ENCODE data around the gene BEST3.

DNA sequence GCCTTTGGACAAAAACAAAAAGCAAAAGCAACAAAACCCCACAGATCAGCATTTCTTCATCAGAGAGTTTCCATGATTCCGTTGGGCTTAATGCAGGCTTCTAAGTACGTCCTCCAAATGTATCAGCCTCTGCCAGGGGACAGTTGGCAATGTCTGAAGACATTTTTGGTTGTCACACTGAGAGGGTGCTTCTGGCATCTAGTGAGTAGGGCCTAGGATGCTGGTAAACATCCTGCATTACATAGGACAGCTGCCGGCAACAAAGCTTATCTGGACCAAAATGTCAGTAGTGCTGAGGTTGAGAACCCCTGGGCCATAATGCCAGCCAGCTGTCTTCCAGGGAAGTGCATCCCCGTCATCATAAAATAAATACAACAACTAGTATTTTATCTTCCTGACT lies 79.0 kb downstream of the BEST3 start:
- TF ChIP-seq POLR2A (IDR thresholded peaks at IDR 0.05; ENCODE audit: low read depth, low read length) = no peak
- TF ChIP-seq POLR2AphosphoS5 (IDR thresholded peaks at IDR 0.05; ENCODE audit: low read depth, low read length) = no peak
- TF ChIP-seq SPI1 (IDR thresholded peaks at IDR 0.05; ENCODE audit: low read depth, low read length) = no peak
- no peak for TF ChIP-seq TAF1 (IDR thresholded peaks at IDR 0.05; ENCODE audit: low read depth, low read length)

All from GM12891 (cell line).